ENCODE data around the gene RPS24.

DNA sequence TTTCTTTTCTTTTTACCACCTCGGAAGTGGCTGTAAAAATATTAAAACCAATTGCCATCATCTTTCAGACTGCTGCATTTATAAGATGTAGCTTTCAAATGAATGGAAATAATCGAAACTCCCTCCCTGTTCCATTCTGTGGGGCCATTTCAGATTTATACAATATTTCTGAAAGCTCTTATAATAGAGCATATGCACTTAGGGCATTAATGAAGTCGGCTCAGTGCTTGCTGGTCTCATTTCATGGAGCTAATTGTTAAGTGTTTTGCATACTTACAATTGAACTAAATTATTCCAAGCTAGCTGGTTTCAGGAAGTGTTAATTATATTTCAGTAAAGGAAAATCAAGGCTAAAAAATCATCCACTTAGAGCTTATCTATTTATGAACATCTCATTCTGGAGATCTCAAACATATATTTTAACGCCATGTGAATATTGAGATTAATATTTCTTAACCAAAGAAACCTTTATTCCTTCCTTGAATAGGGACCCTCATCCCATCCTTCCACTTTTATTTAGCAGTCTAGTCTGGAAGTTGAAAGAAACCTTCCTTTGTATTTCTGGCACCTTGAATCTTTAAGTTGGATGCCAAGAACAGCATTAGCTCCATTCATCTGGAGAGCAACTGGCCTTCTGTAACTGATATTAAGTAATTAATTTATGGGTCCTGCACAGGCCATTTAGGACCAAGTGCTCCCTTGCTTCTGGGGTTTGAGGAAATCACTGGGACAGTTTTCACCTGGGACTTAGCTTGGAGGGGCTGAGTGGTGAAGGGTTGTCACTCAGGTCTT is 45.1 kb downstream of the RPS24 start:
- no peak for TF ChIP-seq POLR2AphosphoS5 (IDR thresholded peaks at IDR 0.05; ENCODE audit: insufficient read depth in 1 of 2, low read depth in 1 of 2)
- TF ChIP-seq, protein P1, sequence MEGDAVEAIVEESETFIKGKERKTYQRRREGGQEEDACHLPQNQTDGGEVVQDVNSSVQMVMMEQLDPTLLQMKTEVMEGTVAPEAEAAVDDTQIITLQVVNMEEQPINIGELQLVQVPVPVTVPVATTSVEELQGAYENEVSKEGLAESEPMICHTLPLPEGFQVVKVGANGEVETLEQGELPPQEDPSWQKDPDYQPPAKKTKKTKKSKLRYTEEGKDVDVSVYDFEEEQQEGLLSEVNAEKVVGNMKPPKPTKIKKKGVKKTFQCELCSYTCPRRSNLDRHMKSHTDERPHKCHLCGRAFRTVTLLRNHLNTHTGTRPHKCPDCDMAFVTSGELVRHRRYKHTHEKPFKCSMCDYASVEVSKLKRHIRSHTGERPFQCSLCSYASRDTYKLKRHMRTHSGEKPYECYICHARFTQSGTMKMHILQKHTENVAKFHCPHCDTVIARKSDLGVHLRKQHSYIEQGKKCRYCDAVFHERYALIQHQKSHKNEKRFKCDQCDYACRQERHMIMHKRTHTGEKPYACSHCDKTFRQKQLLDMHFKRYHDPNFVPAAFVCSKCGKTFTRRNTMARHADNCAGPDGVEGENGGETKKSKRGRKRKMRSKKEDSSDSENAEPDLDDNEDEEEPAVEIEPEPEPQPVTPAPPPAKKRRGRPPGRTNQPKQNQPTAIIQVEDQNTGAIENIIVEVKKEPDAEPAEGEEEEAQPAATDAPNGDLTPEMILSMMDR (IDR thresholded peaks at IDR 0.05), result no peak
